ENCODE results near the gene HLA-DRB5.

- TF ChIP-seq POLR2AphosphoS5 (IDR thresholded peaks at IDR 0.05; ENCODE audit: low read depth, low read length): no peak
- TF ChIP-seq POLR2A (IDR thresholded peaks at IDR 0.05; ENCODE audit: low read depth, low read length): no peak
These were observed 29.1 kb downstream of the HLA-DRB5 start for GRCh38 chr6:32501016-32501415.
